GM18868 (cell line): Measurements from ENCODE around the gene ITFG1.
"Not testable (repeated sequence)": the region's sequence is repeated elsewhere in the genome, so short reads cannot be mapped to it uniquely, and the experiment has no call there.

Experiments used
- ATAC-seq: cut with Tn5 transposase; IDR thresholded peaks from one replicate; pipeline ENCODE4 v1.9.1; 2021; ENCODE audit warnings: mild to moderate bottlenecking, moderate library complexity; ENCODE audit not compliant: unreplicated experiment

Gene ITFG1

DNA sequence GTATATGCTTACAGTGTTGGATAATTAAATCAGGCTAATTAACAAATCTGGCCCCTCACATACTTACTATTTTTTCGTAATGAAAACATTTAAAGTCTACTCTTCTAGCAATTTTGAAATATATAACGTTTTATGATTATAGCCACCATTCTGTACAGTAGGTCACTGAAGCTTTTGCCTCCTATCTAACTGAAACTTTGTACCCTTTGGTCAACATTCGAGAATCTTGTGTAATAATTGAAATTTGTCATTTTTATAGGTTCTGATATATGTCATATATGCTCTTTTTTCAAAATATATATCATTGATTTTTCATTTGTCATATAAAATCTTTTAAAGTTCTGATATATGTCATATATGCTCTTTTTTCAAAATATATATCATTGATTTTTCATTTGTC, 12.9 kb upstream of the ITFG1 start:
- ATAC-seq, result no peak

DNA sequence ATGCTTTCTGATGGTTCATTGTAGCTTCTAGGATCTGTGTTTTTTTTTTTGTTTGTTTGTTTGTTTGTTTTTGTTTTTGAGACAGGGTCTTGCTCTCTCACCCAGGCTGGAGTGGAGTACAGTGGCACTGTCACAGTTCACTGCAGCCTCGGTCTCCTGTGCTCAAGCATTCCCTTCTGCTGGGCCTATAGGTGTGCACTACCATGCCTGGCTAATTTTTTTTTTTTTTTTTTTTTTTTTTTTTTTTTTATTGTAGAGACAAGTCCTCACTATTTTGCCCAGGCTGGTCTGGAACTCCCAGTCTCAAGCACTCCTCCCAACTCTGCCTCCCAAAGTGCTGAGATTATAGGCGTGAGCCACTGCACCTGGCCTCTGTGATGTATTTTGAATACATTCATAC, 12.1 kb upstream of the ITFG1 start:
- ATAC-seq, result not testable (repeated sequence)

DNA sequence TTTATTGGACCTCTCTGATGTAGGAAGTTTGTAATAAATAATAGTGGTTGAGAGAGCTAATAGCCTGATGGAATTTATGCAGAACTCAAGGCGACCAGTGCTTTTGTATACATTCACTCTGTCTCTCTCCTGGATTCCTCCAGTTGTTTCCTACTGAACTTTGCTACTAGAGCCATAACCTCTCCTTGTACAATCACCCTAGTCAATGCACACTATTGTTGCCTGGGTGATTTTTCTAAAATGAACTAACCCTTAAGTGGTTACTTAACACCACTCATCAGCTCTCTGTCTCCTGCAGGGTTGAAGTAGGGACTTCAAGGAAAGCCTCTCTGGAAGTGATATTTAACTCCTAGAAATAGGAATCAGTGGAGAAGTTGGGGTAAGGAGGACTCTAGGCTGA, 9.9 kb upstream of the ITFG1 start:
- ATAC-seq, result no peak

DNA sequence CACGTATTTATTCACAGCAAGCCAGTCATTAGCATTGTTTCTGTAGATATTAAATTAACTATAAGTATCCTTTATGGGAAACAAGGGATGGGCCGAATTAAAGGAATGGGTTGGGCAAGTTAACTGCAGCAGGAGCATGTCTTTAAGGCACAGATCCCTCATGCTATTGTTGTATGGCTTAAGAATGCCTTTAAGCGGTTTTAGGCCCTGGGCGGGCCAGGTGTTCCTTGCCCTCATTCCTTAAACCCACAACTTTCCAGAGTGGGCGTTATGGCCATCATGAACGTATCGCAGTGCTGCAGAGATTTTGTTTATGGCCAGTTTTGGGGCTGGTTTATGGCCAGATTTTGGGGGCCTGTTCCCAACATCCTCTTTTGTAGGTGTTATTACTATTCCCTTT, 9.3 kb upstream of the ITFG1 start:
- no peak for ATAC-seq

DNA sequence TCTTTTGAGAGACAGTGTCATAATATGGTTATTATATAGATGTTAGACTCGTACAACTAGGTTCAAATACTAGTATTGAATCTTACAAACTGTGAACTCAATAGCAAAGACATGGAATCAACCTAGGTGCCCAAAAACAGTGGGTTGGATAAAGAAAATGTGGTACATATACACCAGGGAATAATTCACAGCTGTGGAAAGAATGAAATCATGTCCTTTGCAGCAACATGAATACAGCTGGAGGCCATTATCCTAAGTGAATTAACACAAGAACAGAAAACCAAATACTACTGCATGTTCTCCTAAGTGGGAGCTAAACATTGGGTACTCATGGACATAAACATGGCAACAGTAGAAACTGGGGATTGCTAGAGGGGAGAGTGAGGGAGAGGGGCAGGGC, 8.4 kb upstream of the ITFG1 start:
- no peak for ATAC-seq

DNA sequence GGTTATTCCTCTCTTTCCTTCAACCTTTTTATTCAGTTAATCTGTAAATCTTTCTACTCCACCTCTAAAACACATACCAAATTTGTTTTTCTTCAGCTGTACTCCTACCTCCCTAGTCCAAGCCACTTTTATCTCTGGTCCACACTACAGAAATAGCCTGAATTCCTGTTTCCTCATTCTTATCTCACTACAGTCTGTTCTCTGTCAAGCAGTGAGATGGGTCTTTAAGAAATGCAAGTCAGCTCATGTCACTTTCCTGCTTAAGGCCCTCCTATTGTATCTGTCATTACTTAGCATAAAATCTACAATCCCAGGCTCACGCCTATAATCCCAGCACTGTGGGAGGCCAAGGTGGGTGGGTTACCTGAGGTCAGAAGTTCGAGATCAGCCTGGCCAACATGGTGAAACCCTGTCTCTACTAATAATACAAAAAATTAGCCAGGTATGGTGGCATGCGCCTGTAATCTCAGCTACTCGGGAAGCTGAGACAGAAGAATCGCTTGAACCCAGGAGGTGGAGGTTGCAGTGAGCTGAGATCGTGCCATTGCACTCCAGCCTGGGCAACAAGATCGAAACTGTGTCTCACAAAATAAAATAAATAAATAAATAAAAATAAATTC, 7.3 kb upstream of the ITFG1 start:
- ATAC-seq, result not testable (repeated sequence)

DNA sequence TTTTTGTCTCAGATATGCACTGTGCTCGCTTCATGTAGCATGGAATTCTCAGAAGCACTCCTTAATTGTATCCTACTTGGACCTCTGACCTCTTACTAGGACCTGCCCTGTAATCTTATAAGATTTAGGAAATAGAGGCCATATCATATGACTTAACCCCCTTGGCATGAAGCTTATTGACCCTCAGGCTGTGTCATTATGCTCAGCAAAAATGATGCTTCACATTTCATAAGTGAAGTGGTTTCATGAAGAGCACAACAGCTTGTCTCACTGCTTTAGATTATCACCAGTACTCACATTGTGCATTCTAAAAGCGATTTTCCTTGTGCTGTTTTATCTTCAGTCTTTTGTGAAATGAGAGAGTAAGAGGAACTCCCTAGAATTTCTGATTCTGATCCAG, 6.6 kb upstream of the ITFG1 start:
- ATAC-seq, result no peak

DNA sequence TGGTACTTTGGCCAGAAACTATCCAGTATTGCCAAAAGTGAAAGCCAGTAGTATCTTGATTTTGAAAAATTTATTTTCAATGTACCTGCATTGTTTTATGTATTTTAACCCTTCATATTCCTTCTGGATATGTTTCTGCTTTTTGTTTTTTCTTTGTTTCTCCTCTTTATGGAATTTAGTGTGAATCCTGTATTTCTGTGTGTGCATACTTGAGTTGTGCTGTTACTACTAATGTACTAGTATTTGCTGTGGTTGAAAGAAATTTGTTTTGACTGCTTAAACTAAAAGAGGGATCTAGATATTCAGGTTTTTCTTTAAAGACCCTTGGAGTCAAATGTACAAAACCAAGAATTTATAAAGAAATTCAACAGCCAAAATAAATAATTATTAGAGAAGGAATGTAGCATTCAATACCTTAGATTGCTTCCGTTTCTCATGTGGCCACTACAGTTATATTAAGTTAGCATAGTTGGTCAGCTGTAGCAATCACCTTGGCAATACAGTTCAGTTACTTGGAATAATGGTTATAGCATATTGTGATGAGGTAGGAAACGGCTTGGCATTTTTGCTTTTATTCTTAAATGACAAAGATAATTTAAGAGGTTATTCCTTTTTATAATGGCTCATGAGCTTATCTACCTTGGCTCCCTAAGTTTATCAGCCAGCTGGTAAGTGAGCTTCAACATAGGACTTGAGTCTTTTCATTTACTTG, 5.2 kb upstream of the ITFG1 start:
- ATAC-seq, result no peak

DNA sequence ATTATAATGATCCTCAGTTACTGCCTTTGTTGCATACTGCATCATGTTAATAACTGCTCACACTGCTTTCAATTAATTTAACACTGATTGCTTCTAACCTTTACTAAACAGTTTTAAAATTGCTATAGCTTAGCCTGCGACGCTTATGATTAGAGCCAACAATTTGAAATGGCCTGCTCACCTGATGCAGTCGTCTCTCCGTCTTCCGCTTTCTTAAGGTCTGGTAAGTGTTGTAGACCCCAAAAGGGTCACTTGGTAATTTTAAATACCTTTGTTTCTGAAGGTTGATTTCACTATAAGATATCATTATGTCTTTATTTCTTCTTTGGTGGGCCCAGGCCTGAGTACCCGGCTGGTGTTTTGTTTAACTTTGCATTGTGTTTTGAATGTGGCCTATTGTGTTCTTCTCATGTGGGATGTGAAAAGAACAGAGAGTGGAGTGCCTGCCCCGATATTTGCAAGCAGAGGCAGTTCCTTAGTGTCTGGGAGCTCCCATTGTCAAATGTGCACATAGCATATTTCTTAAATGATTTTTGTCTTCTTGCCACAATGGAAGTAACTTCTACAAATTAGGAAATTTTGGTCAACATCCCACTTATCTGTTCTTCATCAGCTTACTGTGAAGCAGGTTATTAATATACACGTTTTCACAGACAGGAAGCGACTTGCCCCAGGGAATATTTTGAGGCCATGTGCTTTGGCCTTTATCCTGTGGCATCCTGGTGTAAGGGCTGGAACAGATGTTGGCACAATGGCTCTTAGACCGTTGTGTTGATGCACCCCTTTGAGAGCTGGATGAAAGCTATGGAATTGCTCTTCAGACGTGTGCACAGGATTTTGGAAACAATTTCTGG, 3.1 kb upstream of the ITFG1 start:
- no peak for ATAC-seq

DNA sequence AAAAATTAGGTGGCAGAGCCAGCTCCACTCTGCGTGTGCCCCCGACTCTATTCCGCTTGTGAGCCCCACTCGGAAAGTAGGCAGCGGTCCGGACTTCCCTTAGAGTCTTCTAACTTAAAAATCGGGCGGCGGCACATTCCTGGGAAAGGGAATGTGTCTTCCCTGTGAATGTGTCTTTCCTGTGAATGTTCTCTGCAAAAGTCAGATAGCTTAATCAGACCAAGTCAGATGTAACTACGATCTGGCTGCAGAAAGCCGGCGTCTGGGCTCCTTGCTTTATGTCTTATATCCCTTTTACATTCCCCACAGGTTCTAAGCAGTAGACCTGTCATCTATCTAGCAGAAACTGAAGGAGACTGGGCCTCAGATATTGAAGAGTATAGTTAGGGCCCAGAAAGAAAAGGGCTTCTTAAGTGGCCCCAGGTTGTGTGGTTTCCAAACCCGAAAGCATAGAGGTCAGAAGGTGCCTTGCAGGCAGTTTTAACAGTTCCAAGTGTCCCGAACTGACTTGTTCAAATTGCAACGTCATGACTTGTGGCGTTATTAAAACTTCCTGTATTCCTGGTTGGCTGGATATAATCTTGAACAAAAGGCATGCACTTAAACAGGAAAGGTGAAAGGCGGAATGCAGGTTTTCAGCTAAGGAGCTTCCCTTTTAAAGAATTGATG, 869 bp upstream of the ITFG1 start:
- ATAC-seq, result no peak

DNA sequence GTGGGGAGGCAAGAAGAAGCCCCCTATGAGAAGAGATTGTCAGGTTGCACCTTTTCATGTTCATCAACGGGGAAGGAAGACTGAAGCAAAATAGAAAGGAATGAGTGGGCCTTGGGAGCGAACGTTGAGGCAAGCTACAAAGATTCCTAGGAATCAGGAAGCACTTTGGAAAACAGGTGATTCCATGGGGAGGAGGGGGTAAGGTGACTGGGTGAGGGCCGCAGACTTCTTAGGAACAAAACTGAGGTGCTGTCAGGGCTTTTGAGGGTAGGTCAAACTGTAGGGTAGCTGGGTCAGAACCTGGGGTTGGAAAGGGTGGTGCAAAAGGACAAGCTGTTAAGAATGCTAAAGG, 528 bp downstream of the ITFG1 start:
- ATAC-seq, result no peak

DNA sequence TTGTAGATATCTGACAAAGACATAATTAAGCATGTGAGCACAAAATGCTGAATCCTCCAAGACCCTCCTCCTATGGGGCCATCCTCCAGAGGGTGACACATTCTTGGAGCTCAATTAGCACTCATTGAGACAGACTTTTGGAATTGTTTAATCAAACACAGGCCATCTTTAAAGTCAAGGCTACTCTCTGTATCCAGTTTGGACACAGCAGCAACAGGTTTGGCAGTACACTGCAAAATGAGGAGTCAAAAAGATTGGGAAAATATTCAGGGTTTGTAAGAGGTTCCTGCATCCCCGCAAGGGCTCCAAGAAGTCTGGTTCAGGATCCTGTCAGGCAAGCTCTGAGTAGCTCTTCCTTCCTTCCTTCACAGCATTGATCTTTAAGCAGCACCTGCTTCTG, 1.3 kb downstream of the ITFG1 start:
- ATAC-seq, result no peak

DNA sequence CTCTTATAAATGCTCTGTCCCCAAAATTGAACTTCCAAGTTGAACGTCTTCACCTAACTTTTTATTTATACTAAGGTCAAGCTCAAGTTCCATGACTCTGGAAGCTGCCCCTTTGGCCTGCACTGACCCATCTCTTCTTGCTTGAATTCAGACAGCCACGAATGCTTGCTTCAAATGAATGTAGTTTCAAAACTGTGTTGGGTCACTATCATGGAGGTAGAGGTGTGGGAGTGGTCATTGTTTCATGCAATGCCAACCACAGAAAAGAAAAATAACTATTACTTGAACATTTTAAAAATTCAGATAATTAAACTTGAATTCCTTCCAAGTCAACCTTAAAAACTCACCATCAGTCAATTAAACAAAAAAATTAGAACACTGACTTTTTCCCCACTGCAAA, 2.5 kb downstream of the ITFG1 start:
- ATAC-seq, result no peak

DNA sequence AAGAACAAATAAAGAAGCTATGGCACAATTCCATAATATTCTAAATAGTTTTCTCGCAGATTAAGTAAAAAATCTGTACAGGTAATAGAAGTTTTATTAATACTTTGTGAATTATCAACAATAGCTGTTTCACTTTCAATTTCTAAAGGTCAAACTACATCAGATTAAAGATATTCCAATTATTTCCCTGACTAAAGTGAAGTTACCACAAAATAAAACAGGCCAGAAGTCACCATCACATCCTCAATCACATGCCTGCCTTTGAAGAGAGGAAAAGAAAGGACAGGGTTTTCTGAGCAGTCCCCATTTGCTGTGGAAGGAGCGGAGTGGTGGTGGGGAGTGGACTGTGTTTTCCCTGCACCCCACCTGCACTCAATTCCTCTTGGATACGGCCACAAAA, 11.1 kb downstream of the ITFG1 start:
- ATAC-seq, result no peak

DNA sequence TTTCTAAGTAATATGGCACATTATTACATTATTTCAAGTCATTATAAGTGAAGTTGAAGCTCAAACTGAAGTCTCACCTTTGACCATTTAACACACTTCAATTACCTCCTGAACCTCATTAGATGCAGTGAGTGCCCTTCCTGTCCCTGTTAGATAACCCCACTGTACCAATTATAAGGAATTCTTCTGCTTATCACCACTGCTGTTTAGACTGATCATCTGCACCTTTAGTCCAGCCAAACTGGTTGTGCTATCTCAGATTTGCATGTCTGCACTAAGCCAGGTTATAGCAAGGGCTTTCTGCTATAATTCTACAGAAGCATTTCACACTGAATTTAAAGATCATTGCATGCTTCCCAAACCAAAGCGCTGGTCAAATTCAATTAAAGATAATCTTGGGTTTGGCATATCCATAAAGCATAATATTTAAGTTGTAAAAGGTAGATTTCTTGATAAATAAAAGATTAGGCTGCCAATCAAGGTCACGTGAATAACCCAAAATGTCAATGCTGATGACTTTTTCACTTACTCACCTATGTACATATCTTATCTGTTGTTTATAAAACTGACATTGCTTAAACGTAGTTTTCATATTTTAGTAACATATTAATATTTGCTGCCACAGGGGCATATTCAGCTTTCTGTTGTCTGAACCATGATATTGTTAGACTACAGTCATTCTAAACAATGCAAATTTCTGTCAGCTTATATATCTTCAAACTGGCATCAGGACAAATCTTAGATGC, 11.9 kb downstream of the ITFG1 start:
- ATAC-seq, result no peak

DNA sequence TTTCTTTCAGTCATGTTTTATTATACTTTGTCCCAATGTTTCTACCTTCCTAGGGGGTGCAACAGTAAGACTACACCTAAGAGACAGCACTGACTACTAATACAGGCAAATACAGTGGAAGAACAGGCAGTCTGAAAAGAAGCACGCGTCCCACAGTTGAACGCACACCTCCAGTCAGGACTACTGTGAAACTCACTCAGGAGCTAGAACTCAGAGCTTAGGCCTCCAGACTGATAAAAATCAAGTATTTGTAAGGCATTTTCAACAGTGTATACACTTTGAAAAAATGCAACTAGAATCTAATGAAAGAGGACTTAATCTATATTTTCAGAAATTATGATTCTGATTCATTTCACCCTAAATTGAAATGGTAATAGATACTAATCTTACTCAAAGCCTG, 14.4 kb downstream of the ITFG1 start:
- ATAC-seq, result no peak

DNA sequence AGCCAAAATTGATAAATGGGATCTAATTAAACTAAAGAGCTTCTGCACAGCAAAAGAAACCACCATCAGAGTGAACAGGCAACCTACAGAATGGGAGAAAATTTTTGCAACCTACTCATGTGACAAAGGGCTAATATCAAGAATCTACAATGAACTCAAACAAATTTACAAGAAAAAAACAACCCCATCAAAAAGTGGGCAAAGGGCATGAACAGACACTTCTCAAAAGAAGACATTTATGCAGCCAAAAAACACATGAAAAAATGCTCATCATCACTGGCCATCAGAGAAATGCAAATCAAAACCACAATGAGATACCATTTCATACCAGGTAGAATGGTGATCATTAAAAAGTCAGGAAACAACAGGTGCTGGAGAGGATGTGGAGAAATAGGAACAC, 18.0 kb downstream of the ITFG1 start:
- ATAC-seq, result not testable (repeated sequence)

DNA sequence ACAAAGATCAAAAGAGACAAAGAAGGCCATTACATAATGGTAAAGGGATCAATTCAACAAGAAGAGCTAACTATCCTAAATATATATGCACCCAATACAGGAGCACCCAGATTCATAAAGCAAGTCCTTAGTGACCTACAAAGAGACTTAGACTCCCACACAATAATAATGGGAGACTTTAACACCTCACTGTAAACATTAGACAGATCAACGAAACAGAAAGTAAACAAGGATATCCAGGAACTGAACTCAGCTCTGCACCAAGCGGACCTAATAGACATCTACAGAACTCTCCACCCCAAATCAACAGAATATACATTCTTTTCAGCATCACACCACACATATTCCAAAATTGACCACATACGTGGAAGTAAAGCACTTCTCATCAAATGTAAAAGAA, 20.8 kb downstream of the ITFG1 start:
- ATAC-seq, result not testable (repeated sequence)

DNA sequence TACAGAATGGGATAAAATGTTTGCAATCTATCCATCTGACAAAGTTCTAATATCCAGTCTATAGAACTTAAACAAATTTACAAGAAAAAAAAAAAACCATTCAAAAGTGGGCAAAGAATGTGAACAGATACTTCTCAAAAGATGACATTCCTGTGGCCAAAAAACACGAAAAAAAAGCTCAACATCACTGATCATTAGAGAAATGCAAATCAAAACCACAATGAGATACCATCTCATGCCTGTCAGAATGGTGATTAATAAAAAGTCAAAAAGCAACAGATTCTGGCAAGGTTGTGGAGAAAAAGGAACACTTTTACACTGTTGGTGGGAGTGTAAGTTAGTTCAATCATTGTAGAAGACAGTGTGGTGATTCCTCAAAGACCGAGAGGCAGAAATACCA, 26.6 kb downstream of the ITFG1 start:
- ATAC-seq, result not testable (repeated sequence)

DNA sequence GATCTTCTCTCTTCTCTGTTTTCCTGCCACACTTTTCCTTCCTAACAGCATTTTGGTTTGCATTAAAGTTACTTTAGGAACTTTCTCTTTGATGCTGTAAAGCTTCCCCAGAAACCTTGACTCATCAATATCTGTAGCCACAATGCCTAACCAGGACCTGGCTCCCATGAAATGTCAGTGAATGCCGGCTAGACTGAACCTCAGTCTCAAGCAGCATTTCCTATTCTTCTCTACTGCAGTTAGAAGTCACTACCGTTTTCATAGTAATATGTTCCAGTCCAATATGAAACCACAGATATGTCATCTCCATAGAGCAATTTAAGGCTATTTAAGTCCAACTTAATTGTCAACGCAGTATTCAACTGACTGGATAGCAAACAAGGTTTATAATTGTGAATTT, 28.9 kb downstream of the ITFG1 start:
- no peak for ATAC-seq

DNA sequence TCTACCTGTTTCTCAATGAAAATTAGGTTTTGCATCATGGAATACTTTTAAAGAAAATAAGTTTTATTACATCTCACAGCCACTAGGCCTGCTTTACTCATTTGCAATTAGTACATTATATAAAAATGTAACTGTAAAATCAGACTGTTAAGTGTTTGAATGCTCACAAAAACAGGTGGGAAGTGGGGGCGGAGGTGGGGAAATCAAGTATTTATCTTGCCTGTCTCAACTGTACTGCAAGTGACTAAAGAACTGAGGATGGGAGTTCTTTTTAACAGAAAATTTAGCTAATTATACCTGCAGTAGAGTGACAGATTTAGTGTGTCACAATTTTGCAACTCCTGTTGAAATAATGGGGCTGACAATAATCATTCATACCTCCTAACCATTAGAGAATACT, 34.1 kb downstream of the ITFG1 start:
- ATAC-seq, result no peak
